ENCODE results near the gene ZNF311.
"Not testable (repeated sequence)": the region's sequence is repeated elsewhere in the genome, so short reads cannot be mapped to it uniquely, and the experiment has no call there.

ZNF311 gene

GRCh38 chr6:28977341-28978132 lies 27.6 kb downstream of the ZNF311 start:
- Histone ChIP-seq H3K27ac (replicated peaks) (peak overlapping the region; percentile 92), H3K4me3 (replicated peaks; ENCODE audit: insufficient read depth, low read length) (peak overlapping the region; percentile 43), H3K27me3 (ENCODE audit: insufficient read depth, poor library complexity, severe bottlenecking) (no peaks in the 10 kb centered on the region)
- DNase-seq (ENCODE audit: low read depth in 1 of 2, low spot score in 1 of 2), result peak; percentile 68 to 71
- TF ChIP-seq SPI1 (IDR thresholded peaks at IDR 0.05; ENCODE audit: borderline replicate concordance, low read depth) (peak; percentile 68; the same call in 1 of the 2 replicates), GABPA (IDR thresholded peaks at IDR 0.05; ENCODE audit: low read depth) (no peak; the same call in 1 of the 2 replicates), CTCF (IDR thresholded peaks at IDR 0.05; ENCODE audit: insufficient read depth, low read length) (no peak), POLR2AphosphoS5 (IDR thresholded peaks at IDR 0.05; ENCODE audit: low read depth) (peak; percentile 36; the same call in 1 of the 2 replicates)

GRCh38 chr6:28976677-28977076 lies 28.4 kb downstream of the ZNF311 start:
- Histone ChIP-seq H3K4me3 (replicated peaks; ENCODE audit: insufficient read depth, low read length) (peak overlapping the region; percentile 43), H3K27ac (replicated peaks) (peak overlapping the region; percentile 92), H3K27me3 (ENCODE audit: insufficient read depth, poor library complexity, severe bottlenecking) (no peaks in the 10 kb centered on the region)
- DNase-seq (ENCODE audit: low read depth in 1 of 2, low spot score in 1 of 2), result no peak
- TF ChIP-seq SPI1 (IDR thresholded peaks at IDR 0.05; ENCODE audit: borderline replicate concordance, low read depth), result no peak
- TF ChIP-seq CTCF (IDR thresholded peaks at IDR 0.05; ENCODE audit: insufficient read depth, low read length), result no peak
- TF ChIP-seq POLR2AphosphoS5 (IDR thresholded peaks at IDR 0.05; ENCODE audit: low read depth), result no peak
- no peak for TF ChIP-seq REST (IDR thresholded peaks at IDR 0.05; ENCODE audit: insufficient replicate concordance, low read depth)
- no peak for TF ChIP-seq GABPA (IDR thresholded peaks at IDR 0.05; ENCODE audit: low read depth)

- Histone ChIP-seq H3K27me3 (ENCODE audit: insufficient read depth, poor library complexity, severe bottlenecking) (no peaks in the 10 kb centered on the region), H3K27ac (replicated peaks) (no peak overlapping the region), H3K4me3 (replicated peaks; ENCODE audit: insufficient read depth, low read length) (no peak overlapping the region)
- TF ChIP-seq POLR2AphosphoS5 (IDR thresholded peaks at IDR 0.05; ENCODE audit: low read depth) (no peak), SPI1 (IDR thresholded peaks at IDR 0.05; ENCODE audit: borderline replicate concordance, low read depth) (no peak; the same call in 1 of the 2 replicates), GABPA (IDR thresholded peaks at IDR 0.05; ENCODE audit: low read depth) (no peak), CTCF (IDR thresholded peaks at IDR 0.05; ENCODE audit: insufficient read depth, low read length) (no peak), REST (IDR thresholded peaks at IDR 0.05; ENCODE audit: insufficient replicate concordance, low read depth) (no peak)
- DNase-seq (ENCODE audit: low read depth in 1 of 2, low spot score in 1 of 2), result no peak
Observed at GRCh38 chr6:28974505-28974904, 30.6 kb downstream of the ZNF311 start.

GRCh38 chr6:28970056-28970455 lies 35.1 kb downstream of the ZNF311 start:
- H3K27me3 ChIP-seq (ENCODE audit: insufficient read depth, poor library complexity, severe bottlenecking); H3K27ac ChIP-seq (replicated peaks); H3K4me3 ChIP-seq (replicated peaks; ENCODE audit: insufficient read depth, low read length); DNase-seq (ENCODE audit: low read depth in 1 of 2, low spot score in 1 of 2): not testable (repeated sequence)
